ENCODE data around the gene CA12. TPM values are rescaled to one million over a fixed set of nuclear protein-coding genes. Genes with fewer than 3 reads are reported as not detected.

The CA12 gene
- total RNA-seq, 1 experiment from 2014 or later = 19.8 TPM

- no peak for TF ChIP-seq CTCF (conservative IDR thresholded peaks at IDR 0.05; ENCODE audit: low read depth, low read length)
- TF ChIP-seq EZH2 (IDR thresholded peaks at IDR 0.05; ENCODE audit: low read length, unreplicated experiment) = no peak
- no peak for TF ChIP-seq EZH2phosphoT487 (IDR thresholded peaks at IDR 0.05; ENCODE audit: borderline replicate concordance, low read length)
- ChIA-PET CTCF (no interaction called here), POLR2A (ENCODE audit: unreplicated experiment) (no interaction called here)
- H3K27ac ChIP-seq (ENCODE audit: low read length) = no peak overlapping the region
- BruUV-seq (replicated peaks) = no TSS peak
- ATAC-seq (no peak), DNase-seq (no peak)
- H4K20me1 ChIP-seq (ENCODE audit: low read length) = no peaks in the 10 kb centered on the region
- no peak overlapping the region for H3K4me3 ChIP-seq (ENCODE audit: low read length)
- 0 out of 2 replicates have a peak, but pooled peaks cover 6% of the 10 kb centered on the region for H3K4me1 ChIP-seq (ENCODE audit: insufficient read depth, low read length)
- H3K79me2 ChIP-seq (ENCODE audit: low read length) = no peaks in the 10 kb centered on the region
- no peaks in the 10 kb centered on the region for H3K9me3 ChIP-seq (ENCODE audit: low read length)
- H3K27me3 ChIP-seq (ENCODE audit: low read length) = no peaks in the 10 kb centered on the region
- no peaks in the 10 kb centered on the region for H3K9me2 ChIP-seq (replicated peaks; ENCODE audit: low read length)
- no peaks in the 10 kb centered on the region for H3F3A ChIP-seq (ENCODE audit: low read length, unreplicated experiment)
- intact Hi-C loops (cut with micrococcal nuclease) = no loop called here
- H3K9ac ChIP-seq (ENCODE audit: low read length) = no peak overlapping the region
- no peak overlapping the region for H3K4me2 ChIP-seq (ENCODE audit: low read length)
- H3K36me3 ChIP-seq (ENCODE audit: low read depth, low read length) = no peaks in the 10 kb centered on the region
- H2AFZ ChIP-seq (ENCODE audit: low read length) = no peak overlapping the region
These were observed 17.0 kb downstream of the CA12 start for GRCh38 chr15:63364399-63365272.

GRCh38 chr15:63363292-63363691 lies 18.4 kb downstream of the CA12 start:
- no peak overlapping the region for H3K4me3 ChIP-seq (ENCODE audit: low read length)

More at GRCh38 chr15:63363292-63363691, 18.4 kb downstream of the CA12 start:
- no TSS peak for BruUV-seq (replicated peaks)
- intact Hi-C loops (cut with micrococcal nuclease) = no loop called here
- TF ChIP-seq CTCF (conservative IDR thresholded peaks at IDR 0.05; ENCODE audit: low read depth, low read length) (no peak), EZH2phosphoT487 (IDR thresholded peaks at IDR 0.05; ENCODE audit: borderline replicate concordance, low read length) (no peak), EZH2 (IDR thresholded peaks at IDR 0.05; ENCODE audit: low read length, unreplicated experiment) (no peak)
- Histone ChIP-seq H3K27ac (ENCODE audit: low read length) (no peak overlapping the region), H3K36me3 (ENCODE audit: low read depth, low read length) (no peaks in the 10 kb centered on the region), H3K27me3 (ENCODE audit: low read length) (no peaks in the 10 kb centered on the region), H3K9me3 (ENCODE audit: low read length) (no peaks in the 10 kb centered on the region), H3K4me2 (ENCODE audit: low read length) (no peak overlapping the region), H2AFZ (ENCODE audit: low read length) (no peak overlapping the region), H4K20me1 (ENCODE audit: low read length) (no peaks in the 10 kb centered on the region), H3K9me2 (replicated peaks; ENCODE audit: low read length) (no peaks in the 10 kb centered on the region), H3K4me1 (ENCODE audit: insufficient read depth, low read length) (0 out of 2 replicates have a peak, but pooled peaks cover 6% of the 10 kb centered on the region), H3K9ac (ENCODE audit: low read length) (no peak overlapping the region), H3F3A (ENCODE audit: low read length, unreplicated experiment) (no peaks in the 10 kb centered on the region), H3K79me2 (ENCODE audit: low read length) (no peaks in the 10 kb centered on the region)
- ChIA-PET POLR2A (ENCODE audit: unreplicated experiment) (no interaction called here), CTCF (no interaction called here)
- DNase-seq = no peak
- no peak for ATAC-seq

Measured in PC-3 (cell line).